Suprapubic skin (tissue), 4 donors: ENCODE measurements around the gene B3GNT3. TPM values are rescaled to one million over a fixed set of nuclear protein-coding genes. Genes with fewer than 3 reads are reported as not detected.

Source experiments
- DNase-seq, 2 donors: peaks; one replicate each; pipeline ENCODE4 v3.0.0-alpha.2; 2019; ENCODE audit warnings: low spot score in 2 of 2
- H3K27ac ChIP-seq: fragments of 200-600 bp; sonication (generic); one replicate; pipeline ENCODE4 v1.5.1; 2019
- H3K27me3 ChIP-seq: fragments of 200-600 bp; sonication (generic); one replicate; pipeline ENCODE4 v1.5.1; 2019
- H3K36me3 ChIP-seq: fragments of 200-600 bp; sonication (generic); one replicate; pipeline ENCODE4 v1.5.1; 2019
- H3K4me1 ChIP-seq: fragments of 200-600 bp; sonication (generic); one replicate; pipeline ENCODE4 v1.5.1; 2019
- H3K4me3 ChIP-seq: fragments of 200-600 bp; sonication (generic); one replicate; pipeline ENCODE4 v1.5.1; 2019; ENCODE audit warnings: mild to moderate bottlenecking
- H3K9me3 ChIP-seq: fragments of 200-600 bp; sonication (generic); one replicate; pipeline ENCODE4 v1.5.1; 2019
- EP300 ChIP-seq: sonication (generic); formaldehyde crosslinking; IDR thresholded peaks from one replicate; pipeline ENCODE4 v1.6.1; 2017; ENCODE audit warnings: antibody characterized with exemption
- POLR2A ChIP-seq, 2 donors: fragments of 450-650 bp; IDR thresholded peaks; one replicate each; pipeline ENCODE4 v1.6.1; 2017; ENCODE audit warnings: antibody characterized with exemption in 2 of 2, mild to moderate bottlenecking in 2 of 2, moderate library complexity in 2 of 2
- POLR2AphosphoS5 ChIP-seq, 3 donors: sonication (generic); formaldehyde crosslinking; IDR thresholded peaks; one replicate each; pipeline ENCODE4 v1.6.1; 2017; ENCODE audit warnings: antibody characterized with exemption in 3 of 3
- WGBS: methylation state at CpG from one replicate; pipeline ENCODE4 v1.1.5; 2018; 5-methylcytosine and 5-hydroxymethylcytosine counted together
- total RNA-seq, 4 donors: library from RNA; depleted of rRNA; stranded (reverse); fragments of >200 nt; gene quantifications; one replicate each; pipeline ENCODE4 v1.1.0, GENCODE V29; 2016
- TF ChIP-seq, protein P1 (sequence below), 2 donors: fragments of 200-600 bp in 1 of 2; fragments of 450-650 bp in 1 of 2; sonication (generic) in 1 of 2; IDR thresholded peaks; one replicate each; pipeline ENCODE4 v1.5.1; 2016 to 2019; ENCODE audit warnings: antibody characterized with exemption in 2 of 2, mild to moderate bottlenecking in 1 of 2, moderate library complexity in 1 of 2

Gene B3GNT3
- total RNA-seq, 4 donors from 2014 or later, result 1.4 to 12.1 (median 5.9) TPM

DNA sequence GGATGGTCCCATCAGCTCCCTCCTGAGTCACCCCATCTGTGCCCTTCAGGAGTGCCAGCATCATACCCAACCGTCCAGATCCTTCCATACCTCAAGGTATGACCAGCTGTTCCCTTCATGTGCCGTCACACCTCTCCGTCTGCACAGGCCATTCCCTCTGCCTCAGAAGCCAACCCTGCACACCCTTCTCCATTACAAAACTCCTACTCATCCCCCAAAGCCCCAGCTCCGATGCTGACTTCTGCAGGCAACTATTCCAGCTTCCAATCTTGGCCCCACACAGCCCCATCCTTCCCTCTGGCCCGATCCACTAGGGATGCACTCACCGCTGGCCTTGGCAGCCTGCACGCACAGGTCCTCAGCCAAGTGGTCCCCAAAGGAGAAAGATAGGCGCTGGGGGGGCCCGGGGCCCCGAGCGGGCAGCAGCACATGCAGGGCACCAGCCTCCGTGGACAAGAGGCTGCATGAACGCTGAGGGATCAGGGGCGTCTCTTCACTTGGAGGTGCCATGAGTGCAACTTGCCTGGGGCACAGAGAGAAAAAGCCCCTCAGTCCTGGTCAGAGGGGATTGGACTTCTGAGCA lies 49.1 kb downstream of the B3GNT3 start:
- no peak overlapping the region for H3K27ac ChIP-seq
- no peak for DNase-seq
- peaks cover 20% of the 10 kb centered on the region for H3K27me3 ChIP-seq
- no peaks in the 10 kb centered on the region for H3K9me3 ChIP-seq
- no peak overlapping the region for H3K4me3 ChIP-seq
- peaks cover 2% of the 10 kb centered on the region for H3K36me3 ChIP-seq
- TF ChIP-seq POLR2A (IDR thresholded peaks at IDR 0.05) (no peak), EP300 (no peak), POLR2AphosphoS5 (IDR thresholded peaks at IDR 0.05) (no peak)
- TF ChIP-seq, protein P1, sequence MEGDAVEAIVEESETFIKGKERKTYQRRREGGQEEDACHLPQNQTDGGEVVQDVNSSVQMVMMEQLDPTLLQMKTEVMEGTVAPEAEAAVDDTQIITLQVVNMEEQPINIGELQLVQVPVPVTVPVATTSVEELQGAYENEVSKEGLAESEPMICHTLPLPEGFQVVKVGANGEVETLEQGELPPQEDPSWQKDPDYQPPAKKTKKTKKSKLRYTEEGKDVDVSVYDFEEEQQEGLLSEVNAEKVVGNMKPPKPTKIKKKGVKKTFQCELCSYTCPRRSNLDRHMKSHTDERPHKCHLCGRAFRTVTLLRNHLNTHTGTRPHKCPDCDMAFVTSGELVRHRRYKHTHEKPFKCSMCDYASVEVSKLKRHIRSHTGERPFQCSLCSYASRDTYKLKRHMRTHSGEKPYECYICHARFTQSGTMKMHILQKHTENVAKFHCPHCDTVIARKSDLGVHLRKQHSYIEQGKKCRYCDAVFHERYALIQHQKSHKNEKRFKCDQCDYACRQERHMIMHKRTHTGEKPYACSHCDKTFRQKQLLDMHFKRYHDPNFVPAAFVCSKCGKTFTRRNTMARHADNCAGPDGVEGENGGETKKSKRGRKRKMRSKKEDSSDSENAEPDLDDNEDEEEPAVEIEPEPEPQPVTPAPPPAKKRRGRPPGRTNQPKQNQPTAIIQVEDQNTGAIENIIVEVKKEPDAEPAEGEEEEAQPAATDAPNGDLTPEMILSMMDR (IDR thresholded peaks at IDR 0.05), result no peak
- WGBS, result 81% methylated on average over 6 of the region's 14 CpGs
- H3K4me1 ChIP-seq, result peaks cover 34% of the 10 kb centered on the region

GRCh38 chr19:17846146-17846545 lies 51.2 kb downstream of the B3GNT3 start:
- Histone ChIP-seq H3K27ac (no peak overlapping the region), H3K9me3 (no peaks in the 10 kb centered on the region), H3K27me3 (peaks cover 17% of the 10 kb centered on the region), H3K4me3 (no peak overlapping the region), H3K36me3 (no peaks in the 10 kb centered on the region), H3K4me1 (peaks cover 34% of the 10 kb centered on the region)
- WGBS, result 74% methylated on average over 7 of the region's 8 CpGs
- no peak for DNase-seq
- no peak for TF ChIP-seq EP300
- TF ChIP-seq, protein P1 (IDR thresholded peaks at IDR 0.05), result no peak
- no peak for TF ChIP-seq POLR2A (IDR thresholded peaks at IDR 0.05)
- TF ChIP-seq POLR2AphosphoS5 (IDR thresholded peaks at IDR 0.05), result no peak

GRCh38 chr19:17847538-17848366 lies 52.8 kb downstream of the B3GNT3 start, which contains the start of gene JAK3:
Gene JAK3, minus strand, starts transcription at chr19:17847982. Its CDS starts 3,565 bp downstream, at chr19:17844417.
- 9% methylated on average over 6 of the region's 40 CpGs for WGBS
- peak within 1 kb of the TSS; percentile 46 for H3K4me3 ChIP-seq
- H3K9me3 ChIP-seq, result no peaks in the 10 kb centered on the region
- H3K36me3 ChIP-seq, result no peaks in the 10 kb centered on the region
- H3K27me3 ChIP-seq, result peaks cover 3% of the 10 kb centered on the region
- peaks cover 20% of the 10 kb centered on the region for H3K4me1 ChIP-seq
- no peak for TF ChIP-seq POLR2A (IDR thresholded peaks at IDR 0.05)
- TF ChIP-seq POLR2AphosphoS5 (IDR thresholded peaks at IDR 0.05), result peak in 1 of 3 donors; percentile 16
- no peak for DNase-seq
- H3K27ac ChIP-seq, result peak within 1 kb of the TSS; percentile 68

- peak overlapping the region; percentile 68 for H3K27ac ChIP-seq
- H3K4me1 ChIP-seq, result peaks cover 20% of the 10 kb centered on the region
- 59% methylated on average over 14 of the region's 14 CpGs for WGBS
- no peak overlapping the region for H3K4me3 ChIP-seq
- no peak for DNase-seq
- no peaks in the 10 kb centered on the region for H3K27me3 ChIP-seq
- no peaks in the 10 kb centered on the region for H3K9me3 ChIP-seq
- TF ChIP-seq, protein P1 (IDR thresholded peaks at IDR 0.05), result no peak
- TF ChIP-seq POLR2AphosphoS5 (IDR thresholded peaks at IDR 0.05) (no peak), EP300 (no peak), POLR2A (IDR thresholded peaks at IDR 0.05) (no peak)
- H3K36me3 ChIP-seq, result no peaks in the 10 kb centered on the region
These were observed 53.8 kb downstream of the B3GNT3 start for GRCh38 chr19:17848595-17849292.

- no peak overlapping the region for H3K4me3 ChIP-seq
- TF ChIP-seq POLR2AphosphoS5 (IDR thresholded peaks at IDR 0.05) (no peak), EP300 (no peak), POLR2A (IDR thresholded peaks at IDR 0.05) (no peak)
- TF ChIP-seq, protein P1 (IDR thresholded peaks at IDR 0.05), result no peak
- H3K4me1 ChIP-seq, result peaks cover 2% of the 10 kb centered on the region
- 72% methylated on average over 6 of the region's 6 CpGs for WGBS
- no peaks in the 10 kb centered on the region for H3K36me3 ChIP-seq
- H3K27me3 ChIP-seq, result no peaks in the 10 kb centered on the region
- no peaks in the 10 kb centered on the region for H3K9me3 ChIP-seq
- no peak for DNase-seq
- H3K27ac ChIP-seq, result no peak overlapping the region
These were observed 59.1 kb downstream of the B3GNT3 start for GRCh38 chr19:17854061-17854460.
